Measurements from ENCODE around the gene IQCH.

The IQCH gene

GRCh38 chr15:67456677-67457529, 202.3 kb downstream of the IQCH start:
- H3K4me1 Mint-ChIP-seq (ENCODE audit: low read depth) = no peaks in the 10 kb centered on the region
- H3K9me3 Mint-ChIP-seq = no peaks in the 10 kb centered on the region
- intact Hi-C loops (cut with micrococcal nuclease) = loop anchor here (1.0 to 5.0 kb wide), 2 partner anchors 85 to 379 kb away; partner anchors contain the start of gene MAP2K5
- H3K4me3 Mint-ChIP-seq = no peak overlapping the region
- H3K27ac Mint-ChIP-seq = no peak overlapping the region
- peaks cover 10% of the 10 kb centered on the region for H3K36me3 Mint-ChIP-seq (ENCODE audit: low read depth)
- peaks cover 3% of the 10 kb centered on the region for H3K27me3 Mint-ChIP-seq

- Mint-ChIP-seq H3K4me1 (ENCODE audit: low read depth) (no peaks in the 10 kb centered on the region), H3K9me3 (no peaks in the 10 kb centered on the region), H3K27me3 (peaks cover 3% of the 10 kb centered on the region), H3K4me3 (no peak overlapping the region), H3K27ac (no peak overlapping the region), H3K36me3 (ENCODE audit: low read depth) (peaks cover 10% of the 10 kb centered on the region)
- intact Hi-C loops (cut with micrococcal nuclease) = loop anchor here (5.0 kb wide), 1 partner anchor 84 kb away; the partner anchor contains the start of gene MAP2K5
Measured at GRCh38 chr15:67458331-67459029, 203.9 kb downstream of the IQCH start.

GRCh38 chr15:67460521-67460920, 205.9 kb downstream of the IQCH start:
- H3K27ac Mint-ChIP-seq = no peak overlapping the region
- peaks cover 3% of the 10 kb centered on the region for H3K27me3 Mint-ChIP-seq
- H3K4me1 Mint-ChIP-seq (ENCODE audit: low read depth) = no peaks in the 10 kb centered on the region
- no peaks in the 10 kb centered on the region for H3K9me3 Mint-ChIP-seq
- no peak overlapping the region for H3K4me3 Mint-ChIP-seq
- no peaks in the 10 kb centered on the region for H3K36me3 Mint-ChIP-seq (ENCODE audit: low read depth)
- intact Hi-C loops (cut with micrococcal nuclease) = no loop called here

- intact Hi-C loops (cut with micrococcal nuclease) = no loop called here
- Mint-ChIP-seq H3K9me3 (no peaks in the 10 kb centered on the region), H3K36me3 (ENCODE audit: low read depth) (no peaks in the 10 kb centered on the region), H3K27ac (no peak overlapping the region), H3K27me3 (peaks cover under 1% of the 10 kb centered on the region), H3K4me3 (no peak overlapping the region), H3K4me1 (ENCODE audit: low read depth) (no peaks in the 10 kb centered on the region)
Measured at GRCh38 chr15:67461735-67462134, 207.1 kb downstream of the IQCH start.

GRCh38 chr15:67462875-67463274, 208.3 kb downstream of the IQCH start:
- Mint-ChIP-seq H3K27ac (no peak overlapping the region), H3K27me3 (no peaks in the 10 kb centered on the region), H3K9me3 (no peaks in the 10 kb centered on the region), H3K4me1 (ENCODE audit: low read depth) (no peaks in the 10 kb centered on the region), H3K4me3 (no peak overlapping the region), H3K36me3 (ENCODE audit: low read depth) (no peaks in the 10 kb centered on the region)
- intact Hi-C loops (cut with micrococcal nuclease) = no loop called here

GRCh38 chr15:67463488-67463887, 208.9 kb downstream of the IQCH start:
- Mint-ChIP-seq H3K9me3 (no peaks in the 10 kb centered on the region), H3K36me3 (ENCODE audit: low read depth) (no peaks in the 10 kb centered on the region), H3K4me1 (ENCODE audit: low read depth) (no peaks in the 10 kb centered on the region), H3K4me3 (no peak overlapping the region), H3K27me3 (no peaks in the 10 kb centered on the region), H3K27ac (no peak overlapping the region)
- intact Hi-C loops (cut with micrococcal nuclease) = no loop called here

- Mint-ChIP-seq H3K4me3 (no peak overlapping the region), H3K27me3 (no peaks in the 10 kb centered on the region), H3K27ac (no peak overlapping the region), H3K36me3 (ENCODE audit: low read depth) (no peaks in the 10 kb centered on the region), H3K4me1 (ENCODE audit: low read depth) (no peaks in the 10 kb centered on the region), H3K9me3 (no peaks in the 10 kb centered on the region)
- intact Hi-C loops (cut with micrococcal nuclease) = no loop called here
Measured at GRCh38 chr15:67465196-67465952, 210.8 kb downstream of the IQCH start.

- no peaks in the 10 kb centered on the region for H3K36me3 Mint-ChIP-seq (ENCODE audit: low read depth)
- intact Hi-C loops (cut with micrococcal nuclease) = no loop called here
- no peaks in the 10 kb centered on the region for H3K9me3 Mint-ChIP-seq
- no peaks in the 10 kb centered on the region for H3K4me1 Mint-ChIP-seq (ENCODE audit: low read depth)
- H3K27ac Mint-ChIP-seq = no peak overlapping the region
- no peaks in the 10 kb centered on the region for H3K27me3 Mint-ChIP-seq
- H3K4me3 Mint-ChIP-seq = no peak overlapping the region
Measured at GRCh38 chr15:67468416-67468815, 213.8 kb downstream of the IQCH start.

GRCh38 chr15:67469680-67470079, 215.1 kb downstream of the IQCH start:
- H3K36me3 Mint-ChIP-seq (ENCODE audit: low read depth) = no peaks in the 10 kb centered on the region
- no peaks in the 10 kb centered on the region for H3K9me3 Mint-ChIP-seq
- H3K4me3 Mint-ChIP-seq = no peak overlapping the region
- intact Hi-C loops (cut with micrococcal nuclease) = no loop called here
- no peaks in the 10 kb centered on the region for H3K4me1 Mint-ChIP-seq (ENCODE audit: low read depth)
- H3K27me3 Mint-ChIP-seq = no peaks in the 10 kb centered on the region
- no peak overlapping the region for H3K27ac Mint-ChIP-seq

- Mint-ChIP-seq H3K27ac (no peak overlapping the region), H3K4me1 (ENCODE audit: low read depth) (no peaks in the 10 kb centered on the region), H3K9me3 (no peaks in the 10 kb centered on the region), H3K27me3 (no peaks in the 10 kb centered on the region), H3K4me3 (no peak overlapping the region), H3K36me3 (ENCODE audit: low read depth) (no peaks in the 10 kb centered on the region)
- intact Hi-C loops (cut with micrococcal nuclease) = no loop called here
Measured at GRCh38 chr15:67472957-67473356, 218.4 kb downstream of the IQCH start.

- Mint-ChIP-seq H3K27ac (no peak overlapping the region), H3K4me3 (no peak overlapping the region), H3K4me1 (ENCODE audit: low read depth) (peaks cover 7% of the 10 kb centered on the region)
Measured at GRCh38 chr15:67474405-67475110, 220.0 kb downstream of the IQCH start.

GRCh38 chr15:67479781-67480505, 225.4 kb downstream of the IQCH start:
- Mint-ChIP-seq H3K4me3 (no peak overlapping the region), H3K27me3 (no peaks in the 10 kb centered on the region), H3K36me3 (ENCODE audit: low read depth) (no peaks in the 10 kb centered on the region), H3K27ac (no peak overlapping the region), H3K4me1 (ENCODE audit: low read depth) (peaks cover 7% of the 10 kb centered on the region), H3K9me3 (no peaks in the 10 kb centered on the region)
- intact Hi-C loops (cut with micrococcal nuclease) = no loop called here

More at GRCh38 chr15:67474405-67475110, 220.0 kb downstream of the IQCH start:
- Mint-ChIP-seq H3K9me3 (no peaks in the 10 kb centered on the region), H3K27me3 (no peaks in the 10 kb centered on the region), H3K36me3 (ENCODE audit: low read depth) (no peaks in the 10 kb centered on the region)
- intact Hi-C loops (cut with micrococcal nuclease) = no loop called here

GRCh38 chr15:67480741-67481140, 226.2 kb downstream of the IQCH start:
- intact Hi-C loops (cut with micrococcal nuclease) = no loop called here
- H3K9me3 Mint-ChIP-seq = no peaks in the 10 kb centered on the region
- no peaks in the 10 kb centered on the region for H3K36me3 Mint-ChIP-seq (ENCODE audit: low read depth)
- H3K4me3 Mint-ChIP-seq = no peak overlapping the region
- no peak overlapping the region for H3K27ac Mint-ChIP-seq
- H3K4me1 Mint-ChIP-seq (ENCODE audit: low read depth) = peaks cover 7% of the 10 kb centered on the region
- no peaks in the 10 kb centered on the region for H3K27me3 Mint-ChIP-seq

Measured in dendritic cell treated with granulocyte-macrophage colony-stimulating factor and Interleukin-4, amounts not matched to agents 40 ng/mL and 50 ng/mL, for 4 days (primary cell).